Stimulated activated CD8-positive, alpha-beta memory T cell treated with anti-CD3 and anti-CD28 coated beads, Interleukin-4, amount 100 ng/mL, for 1 hour (primary cell): Measurements from ENCODE around the gene CHRNA4.

Experiments used
- DNase-seq, 2 donors: peaks; one replicate each; pipeline ENCODE4 v3.0.0-alpha.2; 2020; ENCODE audit warnings: low read depth in 2 of 2, low spot score in 1 of 2

The CHRNA4 gene

GRCh38 chr20:63379296-63379695, 18.1 kb upstream of the CHRNA4 start:
- DNase-seq = no peak

- no peak for DNase-seq
These were observed 17.5 kb upstream of the CHRNA4 start for GRCh38 chr20:63378626-63379025.

- no peak for DNase-seq
These were observed 16.8 kb upstream of the CHRNA4 start for GRCh38 chr20:63377951-63378381.

- DNase-seq = no peak
These were observed 16.2 kb upstream of the CHRNA4 start for GRCh38 chr20:63377256-63377941.

GRCh38 chr20:63376283-63377250, 15.4 kb upstream of the CHRNA4 start:
- no peak for DNase-seq

GRCh38 chr20:63375438-63375837, 14.3 kb upstream of the CHRNA4 start:
- no peak for DNase-seq

GRCh38 chr20:63374504-63374903, 13.4 kb upstream of the CHRNA4 start:
- no peak for DNase-seq

- DNase-seq = no peak
These were observed 12.8 kb upstream of the CHRNA4 start for GRCh38 chr20:63373996-63374395.

GRCh38 chr20:63372971-63373885, 12.1 kb upstream of the CHRNA4 start:
- DNase-seq = no peak

- DNase-seq = no peak
These were observed 10.2 kb upstream of the CHRNA4 start for GRCh38 chr20:63371291-63371865.

- DNase-seq = no peak
These were observed 9.6 kb upstream of the CHRNA4 start for GRCh38 chr20:63370618-63371187.

- DNase-seq = no peak
These were observed 8.8 kb upstream of the CHRNA4 start for GRCh38 chr20:63369724-63370617.

GRCh38 chr20:63369024-63369530, 7.9 kb upstream of the CHRNA4 start:
- no peak for DNase-seq

- DNase-seq = no peak
These were observed 7.0 kb upstream of the CHRNA4 start for GRCh38 chr20:63368151-63368550.

GRCh38 chr20:63367446-63368055, 6.4 kb upstream of the CHRNA4 start:
- DNase-seq = no peak

- no peak for DNase-seq
These were observed 5.5 kb upstream of the CHRNA4 start for GRCh38 chr20:63366390-63367365.

- no peak for DNase-seq
These were observed 4.6 kb upstream of the CHRNA4 start for GRCh38 chr20:63365601-63366389.
